ENCODE data around the gene DHX40.

- TF ChIP-seq CTCF (IDR thresholded peaks at IDR 0.05) (no peak), POLR2AphosphoS5 (IDR thresholded peaks at IDR 0.05; ENCODE audit: low read depth, low read length) (no peak), SIN3A (IDR thresholded peaks at IDR 0.05; ENCODE audit: borderline replicate concordance, insufficient read depth, low read depth, low read length) (no peak)
Observed at GRCh38 chr17:59647288-59647687, 81.9 kb downstream of the DHX40 start.
